Measurements from ENCODE around the gene NEK7.

GRCh38 chr1:198199105-198199504, 42.3 kb downstream of the NEK7 start:
- no peak for TF ChIP-seq POLR2A (IDR thresholded peaks at IDR 0.05; ENCODE audit: low read length)
- no peak for TF ChIP-seq GATA1 (IDR thresholded peaks at IDR 0.05; ENCODE audit: low read depth, low read length)
